Hematopoietic multipotent progenitor cell treated with erythropoietin and hydrocortisone succinate and interleukin-3 and kit ligand, for 8 days (in vitro differentiated cells): ENCODE data around the gene HDAC8.
"Not testable (repeated sequence)": the region's sequence is repeated elsewhere in the genome, so short reads cannot be mapped to it uniquely, and the experiment has no call there.

Source experiments
- DNase-seq: peaks from one replicate; pipeline ENCODE4 v3.0.0-alpha.2; 2015

HDAC8 gene

DNA sequence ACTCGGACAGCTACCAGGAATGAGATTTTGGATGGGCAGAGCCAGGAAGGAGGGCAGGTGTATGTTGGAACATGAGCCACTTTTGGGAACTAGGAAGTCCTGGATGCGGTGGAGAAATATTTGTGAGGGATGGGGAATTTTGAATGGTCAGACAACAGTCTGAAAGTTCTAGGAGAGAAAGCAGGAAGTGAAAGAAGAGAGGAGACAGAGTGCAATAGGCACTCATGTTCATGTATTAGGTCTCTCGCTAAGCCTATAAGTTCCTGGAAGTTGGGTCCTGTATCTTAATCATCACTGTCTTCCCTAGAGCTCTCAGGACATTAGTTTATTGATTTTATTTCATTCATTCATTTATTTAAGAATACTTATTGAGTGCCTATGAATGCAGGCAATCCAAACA, 201.2 kb downstream of the HDAC8 start:
- no peak for DNase-seq

DNA sequence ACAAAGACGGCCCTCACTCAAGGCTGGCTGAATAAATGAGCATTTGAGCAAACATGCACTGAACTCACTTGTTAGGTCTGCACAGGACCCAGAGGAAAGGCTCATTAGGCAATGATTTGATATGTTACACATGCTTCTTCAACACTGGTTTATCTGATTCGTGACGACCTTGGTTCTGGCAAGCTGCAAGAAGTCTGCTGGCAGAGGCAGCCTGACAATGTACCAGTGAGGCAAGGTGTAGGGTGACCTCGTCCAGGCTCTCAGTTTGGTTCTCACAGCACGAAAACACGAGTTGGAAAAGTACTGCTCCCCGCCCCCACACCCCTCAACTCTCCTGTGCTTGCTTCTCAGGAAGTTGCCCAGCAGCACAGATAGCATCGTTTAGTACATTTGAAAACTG, 203.8 kb downstream of the HDAC8 start:
- DNase-seq: no peak

DNA sequence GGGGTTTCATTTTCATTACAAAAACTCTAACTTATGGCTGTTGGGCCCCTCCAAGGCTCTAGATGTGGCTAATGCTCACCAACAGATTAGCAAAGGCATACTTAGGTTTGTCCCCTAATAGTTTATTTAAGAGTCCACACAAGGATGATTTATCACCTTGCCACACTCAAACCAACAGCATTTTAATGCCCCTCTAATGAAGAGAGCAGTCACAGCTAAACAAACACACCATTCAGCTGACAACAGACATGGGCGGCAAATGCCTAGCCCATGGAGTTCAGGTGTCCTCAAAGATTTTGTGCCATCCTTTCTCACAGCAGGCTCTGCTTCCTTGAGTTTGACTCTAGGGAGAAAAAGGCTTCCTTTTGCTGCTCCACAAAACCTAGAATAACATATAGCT, 205.1 kb downstream of the HDAC8 start:
- DNase-seq: no peak

DNA sequence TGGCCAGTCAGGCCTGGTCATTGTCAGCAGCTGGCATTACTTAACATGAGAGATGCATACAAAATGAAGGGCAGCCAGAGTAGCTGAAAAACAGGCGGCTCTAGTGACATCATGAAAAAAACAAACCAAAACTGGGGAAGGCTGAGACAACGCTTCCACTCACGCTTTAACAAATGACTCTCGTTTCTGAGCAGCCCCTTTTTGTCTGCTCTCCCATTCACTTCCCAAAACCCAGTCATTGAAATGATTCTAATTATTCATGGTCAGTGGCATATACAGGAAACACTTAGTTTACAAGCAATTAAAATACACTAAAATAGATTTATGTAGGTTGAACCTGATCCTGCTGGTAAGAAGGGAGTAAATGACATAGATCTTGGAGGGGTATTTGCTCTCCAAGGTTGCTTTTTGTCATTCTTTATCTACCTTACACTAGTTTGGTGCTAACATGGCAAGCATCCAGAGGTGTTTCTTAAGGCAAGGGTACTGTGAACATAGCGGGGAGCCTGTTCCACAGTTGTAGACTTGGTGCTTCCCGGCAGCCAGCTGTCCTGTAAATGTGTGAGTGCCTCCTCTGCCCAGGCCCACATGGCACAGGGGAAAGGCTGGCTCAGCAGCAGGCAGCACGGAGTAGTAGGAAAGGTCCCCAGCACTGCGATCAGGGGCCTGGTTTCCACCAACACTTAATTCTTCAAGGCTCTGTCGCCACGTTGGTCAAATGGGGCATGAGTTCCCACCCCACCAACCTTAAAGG, 205.8 kb downstream of the HDAC8 start:
- DNase-seq: no peak

DNA sequence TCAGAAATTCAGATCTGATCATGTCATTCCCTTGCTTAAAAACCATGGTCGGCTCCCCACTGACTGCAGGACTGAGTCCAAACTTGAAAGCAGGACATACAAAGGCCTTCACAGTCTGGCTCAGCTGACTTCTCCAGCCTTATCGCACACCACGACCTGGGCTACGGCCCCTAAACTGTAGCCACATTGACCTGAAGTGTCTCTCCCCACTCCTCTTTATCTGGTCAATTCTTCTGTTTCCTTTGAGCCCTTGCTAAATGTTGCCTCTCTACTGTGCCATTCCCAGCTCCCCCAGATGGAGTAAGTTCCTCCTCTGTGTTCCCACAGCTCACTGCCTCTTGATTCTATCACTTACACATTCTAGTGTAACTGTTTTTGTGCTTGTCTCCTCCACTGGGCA, 206.5 kb downstream of the HDAC8 start:
- peak; percentile 60 for DNase-seq

DNA sequence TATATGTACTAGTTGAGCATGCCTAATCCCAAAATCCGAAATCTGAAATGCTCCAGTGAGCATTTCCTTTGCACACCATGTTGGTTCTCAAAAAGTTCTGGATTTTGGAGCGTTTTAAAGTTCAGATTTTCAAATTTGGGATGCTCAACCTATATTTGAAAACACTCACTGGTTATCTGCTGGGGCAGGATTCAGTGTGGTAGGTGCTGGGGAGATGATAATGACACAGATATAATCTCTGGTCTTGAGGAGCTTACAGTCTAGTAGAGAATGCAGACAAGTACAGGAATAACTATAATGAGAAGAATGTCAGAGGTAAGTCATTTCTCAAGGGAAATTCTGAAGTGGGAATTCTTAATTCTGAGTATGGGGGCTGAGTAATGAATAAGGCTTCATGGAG, 207.5 kb downstream of the HDAC8 start:
- no peak for DNase-seq

DNA sequence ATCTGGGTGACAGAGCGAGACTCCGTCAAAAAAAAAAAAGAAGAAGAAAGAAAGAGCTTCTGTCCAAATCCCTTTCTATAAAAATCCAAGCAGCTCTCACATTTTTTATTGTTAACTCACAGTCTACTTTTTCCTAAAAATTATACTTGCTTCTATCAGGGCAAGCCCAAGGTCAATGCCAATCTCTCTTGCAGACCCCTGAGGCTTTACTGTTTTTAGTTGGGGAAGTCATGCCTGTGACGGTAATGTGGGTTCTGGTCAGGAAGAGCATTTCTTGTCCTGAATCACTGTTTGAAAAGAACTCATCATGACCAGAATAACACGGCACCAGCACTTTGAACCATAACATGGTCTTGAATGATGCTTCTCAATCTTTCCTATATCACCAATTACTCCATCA, 212.3 kb downstream of the HDAC8 start:
- DNase-seq: no peak

DNA sequence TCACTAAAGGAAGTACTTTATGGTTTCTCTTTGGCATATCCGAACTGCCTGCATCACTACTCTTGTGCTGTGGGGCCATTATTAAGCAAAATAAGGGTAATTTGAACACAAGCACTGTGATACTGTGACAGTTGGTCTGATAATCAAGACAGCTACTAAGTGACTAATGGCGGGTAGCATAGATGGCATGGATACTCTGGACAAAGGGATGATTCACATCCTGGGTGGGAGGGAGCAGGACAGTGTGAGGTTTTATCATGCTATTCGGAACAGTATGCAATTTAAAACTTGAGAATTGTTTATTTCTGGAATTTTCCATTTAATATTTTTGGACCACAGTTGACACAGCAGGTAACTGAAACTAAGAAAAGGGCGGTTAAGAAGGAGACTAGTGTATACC, 214.3 kb downstream of the HDAC8 start:
- no peak for DNase-seq

DNA sequence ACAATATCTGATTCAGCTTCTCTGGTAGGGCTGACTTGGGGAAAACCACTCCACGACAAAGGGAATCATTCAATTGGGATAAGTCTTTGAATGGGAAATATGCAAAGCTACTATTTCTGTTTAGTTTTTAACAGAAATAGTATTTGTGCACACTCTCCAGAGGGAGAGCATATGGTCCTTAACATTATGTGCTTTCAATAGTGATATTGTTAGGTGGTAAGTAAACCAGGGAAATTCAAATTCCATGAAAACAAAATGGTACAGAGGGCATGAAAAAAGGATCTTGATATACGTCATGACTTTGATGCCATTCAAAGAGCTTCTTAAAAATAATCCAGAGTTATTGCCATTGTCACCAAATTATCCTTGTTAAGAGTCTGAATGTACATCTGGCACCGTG, 219.9 kb downstream of the HDAC8 start:
- DNase-seq: no peak

DNA sequence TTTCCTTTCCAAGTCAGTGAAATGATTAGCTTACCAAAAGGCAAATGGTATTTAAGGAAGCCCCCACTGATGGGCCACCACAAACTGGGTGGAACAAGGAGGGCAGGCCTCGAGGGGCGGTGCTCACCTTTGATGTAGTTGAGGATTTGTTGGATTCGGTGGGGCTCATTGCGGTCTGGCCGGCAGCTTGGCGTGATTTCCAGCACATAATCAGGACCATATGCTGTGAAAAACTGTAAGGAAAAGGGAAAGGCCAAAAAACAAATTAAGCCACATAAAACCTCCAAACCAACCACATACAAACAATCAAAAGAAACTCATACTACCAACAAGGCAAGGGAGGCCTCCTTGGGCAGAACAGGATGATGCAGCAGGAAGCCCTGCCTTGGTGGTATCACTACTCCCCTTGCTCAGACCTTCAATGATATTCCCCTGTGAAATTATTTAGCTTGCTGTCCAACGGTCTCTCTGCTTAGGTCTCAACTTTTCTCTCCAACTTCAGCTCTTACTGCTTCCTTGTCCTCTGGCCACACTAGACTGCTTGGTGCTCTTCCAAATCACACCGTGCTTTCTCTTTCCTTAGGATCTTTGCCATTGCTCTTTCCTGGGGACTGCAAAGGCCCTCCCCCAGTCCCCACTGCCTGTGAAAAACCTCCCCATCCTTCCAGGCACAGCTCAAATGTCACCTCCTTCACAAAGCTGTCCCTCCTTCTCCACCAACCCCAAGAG, 220.9 kb downstream of the HDAC8 start:
- DNase-seq: no peak

DNA sequence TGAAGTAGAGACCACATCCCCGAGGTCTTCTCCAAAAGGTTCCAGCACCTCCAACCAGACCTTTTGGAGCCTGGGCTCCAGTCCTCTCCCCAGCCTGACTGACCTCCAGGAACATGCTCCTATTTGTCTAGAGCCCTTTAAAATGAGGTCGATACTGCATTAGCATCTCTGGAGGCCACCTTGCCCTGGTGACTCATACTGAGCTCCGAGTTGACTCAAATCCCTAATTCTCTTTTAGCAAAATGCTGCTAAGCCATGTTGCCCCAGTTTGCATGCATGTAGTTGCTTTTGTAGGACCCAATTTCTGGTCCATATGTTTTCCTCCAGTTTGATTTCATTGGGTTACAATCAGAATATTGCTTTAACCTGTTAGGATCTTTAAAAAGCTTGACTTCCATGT, 223.5 kb downstream of the HDAC8 start:
- no peak for DNase-seq

DNA sequence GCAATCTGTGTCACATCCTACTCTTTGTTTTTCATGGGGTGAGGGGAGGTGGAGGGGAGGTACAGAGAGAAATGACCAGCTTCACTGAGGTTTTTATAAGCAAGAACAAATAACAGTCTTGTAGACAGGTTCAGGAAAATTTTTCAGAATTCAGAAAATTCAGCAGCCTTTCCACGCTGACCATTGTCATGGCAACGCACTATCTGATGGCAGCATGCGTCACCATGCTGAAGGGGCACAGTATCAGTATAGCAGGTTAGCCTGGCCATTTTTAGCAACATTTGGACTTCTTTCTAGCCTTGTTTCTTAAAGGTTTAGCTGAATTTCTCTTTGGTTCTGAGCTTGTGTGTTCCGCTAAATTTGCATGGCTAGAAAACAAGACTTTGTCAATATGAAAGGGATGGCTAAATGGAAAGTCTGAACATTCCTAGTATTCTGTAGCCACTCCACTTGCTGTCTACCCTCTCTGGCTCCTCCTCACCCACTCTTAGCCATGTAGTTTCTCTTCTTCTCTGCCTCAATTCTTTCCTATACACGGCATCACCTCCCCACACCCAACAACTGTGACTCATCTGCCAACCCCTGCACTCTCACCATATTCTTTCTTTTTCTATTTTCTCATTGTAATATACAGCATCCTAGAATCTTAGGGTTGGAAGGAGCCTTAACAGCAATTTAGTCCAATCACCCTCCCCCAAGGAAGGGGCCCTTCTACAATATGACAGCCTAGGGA, 224.2 kb downstream of the HDAC8 start:
- DNase-seq: no peak

DNA sequence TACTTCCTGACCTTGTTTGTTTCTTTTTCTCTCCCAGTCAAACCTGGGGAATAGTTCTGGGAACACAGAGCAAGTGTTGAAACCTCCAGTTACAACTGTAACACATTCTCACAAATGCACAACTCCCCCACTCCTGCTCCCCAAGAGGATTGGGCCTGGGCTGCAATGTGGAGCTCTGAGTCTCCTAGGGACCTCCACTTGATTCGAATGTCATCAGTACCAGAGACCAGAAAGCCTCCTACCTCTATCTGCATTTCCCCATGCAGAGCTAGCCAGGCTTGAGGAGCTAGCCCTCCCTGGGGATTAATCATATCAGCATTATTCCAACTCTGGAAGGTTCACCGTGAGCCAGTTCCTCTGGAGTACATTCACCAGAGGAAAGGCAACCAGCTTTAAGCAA, 225.3 kb downstream of the HDAC8 start:
- no peak for DNase-seq

DNA sequence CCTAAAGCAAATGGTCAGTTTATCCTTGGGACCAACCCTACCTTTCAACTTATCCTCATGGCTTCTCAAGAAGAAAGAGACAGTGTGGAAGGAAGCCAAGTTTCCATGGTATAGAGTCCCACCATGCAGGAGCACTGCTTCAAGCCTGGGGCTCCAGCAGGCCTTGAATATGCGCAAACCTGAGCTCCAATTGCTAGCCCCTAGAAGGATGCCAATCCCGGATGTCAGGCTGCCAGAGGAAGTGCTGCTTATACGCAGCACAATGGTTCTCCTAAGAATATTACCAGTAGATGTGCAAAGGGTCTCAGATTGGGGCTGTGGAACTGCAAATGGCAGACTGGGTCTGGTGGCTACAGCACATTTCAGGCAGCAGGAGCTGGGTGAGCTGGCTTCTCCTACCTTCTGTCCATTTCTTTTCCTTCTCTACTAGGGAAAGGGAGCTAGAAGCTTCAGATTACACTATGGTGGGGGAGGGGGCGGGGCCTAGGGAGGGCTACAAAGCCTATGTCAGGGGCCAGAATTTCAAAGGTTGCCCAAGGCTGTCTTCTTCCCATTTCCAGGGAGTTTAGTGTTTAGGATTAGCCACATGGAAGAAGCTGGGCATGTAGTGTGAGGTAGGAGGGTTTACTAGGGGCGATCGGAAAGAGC, 226.2 kb downstream of the HDAC8 start:
- no peak for DNase-seq

DNA sequence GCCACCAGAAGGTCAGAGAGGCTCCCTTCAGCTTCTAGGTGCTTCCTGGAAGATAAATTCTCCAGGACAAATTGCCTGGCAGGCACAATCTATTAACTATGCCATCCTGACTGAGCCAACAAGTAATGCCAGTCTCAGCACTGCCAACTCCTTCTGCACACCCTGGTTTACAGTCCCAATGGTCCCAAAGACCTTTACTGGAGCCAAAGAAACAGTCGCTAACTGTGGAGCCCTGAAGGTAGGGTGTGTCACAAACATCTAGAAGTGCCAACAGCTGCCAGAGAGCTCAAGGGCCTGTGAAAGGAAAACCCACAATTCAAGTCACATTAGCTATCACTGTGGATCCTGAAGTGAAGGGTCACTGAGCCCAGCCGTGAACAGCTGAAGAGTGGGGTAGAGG, 232.0 kb downstream of the HDAC8 start:
- no peak for DNase-seq

DNA sequence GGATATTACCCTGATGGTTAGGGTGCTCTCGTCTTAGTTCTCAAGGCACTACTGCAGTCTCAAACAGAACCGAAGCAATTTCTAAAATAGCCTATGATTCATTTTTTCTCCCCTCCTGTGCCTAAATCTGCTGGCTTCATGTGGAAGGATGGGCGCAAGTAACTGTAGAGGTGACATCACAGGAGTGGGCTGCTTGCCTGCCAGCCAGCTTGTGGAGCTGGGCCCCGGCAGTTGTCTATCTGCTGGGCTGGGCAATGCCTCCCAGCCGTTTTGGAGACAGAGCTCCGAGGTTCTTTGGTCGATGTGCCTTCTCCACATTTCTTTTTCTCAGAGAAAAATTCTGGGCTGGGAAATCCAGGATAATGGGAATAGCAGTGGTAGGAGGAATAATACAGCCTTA, 232.6 kb downstream of the HDAC8 start:
- no peak for DNase-seq

DNA sequence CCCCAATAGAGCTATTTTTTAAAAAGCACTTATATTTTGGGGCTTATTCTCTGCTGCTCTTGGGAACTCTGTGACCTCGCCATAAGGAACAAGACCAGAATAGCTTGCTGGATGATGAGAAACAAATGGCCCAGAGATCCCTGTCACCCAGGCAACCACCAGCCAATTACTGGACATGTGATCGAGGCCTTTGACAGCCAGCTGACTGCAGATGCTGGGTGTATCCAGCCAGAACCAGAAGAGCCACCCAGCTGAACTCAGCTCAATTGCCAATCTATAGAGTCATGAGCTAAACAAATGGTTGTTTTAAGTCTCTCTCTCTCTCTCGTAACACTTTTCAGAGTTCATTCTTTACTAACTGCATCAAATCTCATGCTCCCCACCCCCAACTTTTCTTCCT, 242.5 kb downstream of the HDAC8 start:
- no peak for DNase-seq

DNA sequence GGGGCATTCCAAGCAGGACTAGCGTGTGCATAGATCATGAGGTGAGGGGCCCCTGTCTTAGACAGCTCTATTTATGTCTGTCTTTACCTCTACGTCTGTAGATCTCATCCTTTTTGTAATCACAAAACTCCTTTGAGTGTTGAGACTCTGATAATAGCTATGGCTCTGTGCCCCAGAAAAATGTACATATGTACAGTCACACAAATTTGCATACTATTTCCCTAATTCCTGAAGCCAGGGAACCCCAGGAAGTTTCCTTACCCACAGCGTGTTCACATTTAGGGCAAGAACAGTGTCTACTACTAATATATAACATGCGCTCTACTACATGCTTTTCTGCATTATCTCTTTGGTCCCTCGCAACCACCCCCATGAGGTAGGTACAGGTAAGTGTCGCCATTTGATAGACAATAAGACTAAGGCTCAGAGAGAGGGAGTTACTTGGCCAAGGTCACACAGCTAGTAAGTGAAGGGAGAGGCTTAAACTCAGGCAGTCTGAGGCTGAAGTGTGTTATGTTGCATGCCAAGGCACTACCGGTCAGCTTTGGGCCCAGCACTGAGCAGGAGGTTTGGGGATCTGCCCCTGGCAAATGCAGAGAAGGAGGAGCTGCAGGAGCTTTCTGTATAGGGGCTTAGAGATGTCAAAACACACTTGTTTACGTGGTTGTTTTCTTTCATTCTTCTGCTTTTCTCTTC, 245.9 kb downstream of the HDAC8 start:
- no peak for DNase-seq

DNA sequence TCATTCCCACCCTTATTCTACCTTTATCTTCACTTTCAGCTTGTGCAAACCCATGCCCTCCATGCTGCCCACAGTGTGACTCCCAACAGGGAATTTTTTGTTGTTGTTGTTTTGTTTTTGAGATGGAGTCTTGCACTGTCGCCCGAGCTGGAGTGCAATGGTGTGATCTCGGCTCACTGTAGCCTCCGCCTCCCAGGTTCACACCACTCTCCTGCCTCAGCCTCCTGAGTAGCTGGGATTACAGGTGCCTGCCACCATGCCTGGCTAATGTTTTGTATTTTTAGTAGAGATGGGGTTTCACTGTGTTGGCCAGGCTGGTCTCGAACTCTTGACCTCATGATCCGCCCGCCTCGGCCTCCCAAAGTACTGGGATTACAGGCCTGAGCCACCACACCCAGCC, 253.0 kb downstream of the HDAC8 start:
- not testable (repeated sequence) for DNase-seq

DNA sequence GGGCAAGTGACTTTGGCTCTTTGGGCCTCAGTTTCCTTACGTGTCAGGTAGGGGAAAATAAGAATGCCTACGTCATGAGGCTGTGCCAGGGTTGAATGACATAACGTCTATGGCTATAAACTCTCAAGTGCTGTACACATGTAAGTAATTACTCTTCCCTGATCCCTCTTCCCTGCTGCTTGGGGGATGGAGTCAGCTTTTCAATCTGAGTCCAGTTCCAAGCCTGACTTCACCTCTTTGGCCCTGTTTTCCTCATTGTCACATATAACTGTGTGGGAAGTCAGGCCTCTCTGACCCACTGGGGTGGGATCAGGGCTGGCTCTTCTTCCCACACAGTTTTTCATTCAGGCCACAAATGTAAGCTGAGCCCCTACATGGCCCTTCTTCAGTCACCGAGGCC, 255.5 kb downstream of the HDAC8 start:
- no peak for DNase-seq

DNA sequence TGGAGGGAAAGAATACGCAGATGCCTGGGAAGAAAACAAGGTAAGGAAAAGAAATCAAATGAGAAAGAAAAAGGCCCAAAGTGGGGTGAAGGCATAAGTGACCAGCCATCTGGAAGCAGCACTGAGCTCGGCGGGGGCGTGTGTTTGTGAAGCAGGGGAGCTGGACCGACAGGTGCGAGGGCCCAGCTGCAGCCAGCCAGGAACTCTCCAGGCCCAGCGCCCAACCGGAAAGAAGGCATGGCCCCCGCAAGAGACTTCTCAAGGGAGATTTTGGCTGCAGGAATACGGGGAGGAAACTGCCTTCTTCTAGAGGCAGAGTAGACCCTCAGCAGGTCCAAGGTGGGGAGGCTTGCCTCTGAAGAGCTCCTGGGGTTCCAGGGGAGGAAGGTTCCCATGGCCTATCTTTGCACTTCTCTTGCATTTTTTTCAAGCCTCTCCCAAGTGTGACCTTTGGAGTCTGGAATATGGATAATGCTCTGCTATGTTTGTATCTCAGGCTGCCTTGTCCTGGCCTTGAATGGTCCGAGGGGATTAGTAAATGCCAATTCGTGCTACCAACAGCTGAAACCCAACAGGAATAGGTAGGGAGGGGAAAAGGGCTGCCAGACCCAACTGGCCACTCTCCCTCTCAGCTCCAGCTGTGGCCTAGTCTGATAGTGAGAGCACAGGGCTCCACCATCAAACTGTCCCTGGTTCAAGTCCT, 256.1 kb downstream of the HDAC8 start:
- DNase-seq: no peak

DNA sequence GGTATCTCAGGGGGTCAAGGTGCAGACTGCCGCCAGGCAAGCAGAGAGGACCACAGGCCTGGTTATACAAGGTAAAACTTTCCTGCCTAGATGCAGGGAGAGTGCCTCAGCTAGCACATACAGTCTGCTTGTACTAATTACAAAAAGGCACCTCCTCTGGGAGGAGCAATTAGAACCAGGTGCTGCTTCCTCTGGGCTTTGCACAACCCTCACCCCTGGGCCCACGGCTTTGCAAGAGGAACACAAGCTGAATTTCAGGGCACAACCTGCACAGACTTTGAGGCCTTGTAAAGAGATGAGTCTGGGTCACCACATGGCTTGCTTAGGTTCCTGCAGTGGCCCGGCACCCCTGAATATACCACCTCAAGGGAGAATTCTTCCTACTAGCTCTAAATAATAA, 257.8 kb downstream of the HDAC8 start:
- no peak for DNase-seq
